CD4-positive, alpha-beta T cell (primary cell): Measurements from ENCODE around the gene SNAP29. TPM values are rescaled to one million over a fixed set of nuclear protein-coding genes. Genes with fewer than 3 reads are reported as not detected.
"Not testable (repeated sequence)": the region's sequence is repeated elsewhere in the genome, so short reads cannot be mapped to it uniquely, and the experiment has no call there.

Source experiments
- ATAC-seq: fragments of 200-7000 bp; cut with Tn5 transposase; one replicate; pipeline ENCODE4 v1.10.0; 2022; ENCODE audit warnings: mild to moderate bottlenecking; ENCODE audit not compliant: poor library complexity
- CTCF ChIA-PET: fragments of 350-600 bp; sonication (Branson Sonifier 250); formaldehyde crosslinking; loops from one replicate; lab custom pipeline; 2021; ENCODE audit warnings: antibody characterized with exemption, inconsistent platforms; lab: Charles Lee
- POLR2A ChIA-PET: fragments of 350-600 bp; sonication (Branson Sonifier 250); formaldehyde crosslinking; loops from one replicate; lab custom pipeline; 2021; ENCODE audit warnings: antibody characterized with exemption, inconsistent platforms; lab: Charles Lee
- DNase-seq, 14 experiments: peaks; one replicate each; pipeline ENCODE4 v3.0.0-alpha.2; 2013 to 2020; ENCODE audit warnings: mixed read lengths in 2 of 14
- H3K27ac ChIP-seq, 2 donors: one replicate each; pipeline versions ENCODE4 v1.5.1 to v1.7.0; 2013; ENCODE audit warnings: low read length in 2 of 2, low read depth in 1 of 2, mild to moderate bottlenecking in 1 of 2
- H3K27me3 ChIP-seq, 2 experiments: 1 replicate in 1 of 2; 2 replicates in 1 of 2; pipeline versions ENCODE4 v1.6.1 to v1.7.0; 2013; ENCODE audit warnings: low read length in 2 of 2, control low read depth in 1 of 2, mild to moderate bottlenecking in 1 of 2, moderate library complexity in 1 of 2; ENCODE audit not compliant: insufficient read depth in 2 of 2, control insufficient read depth in 1 of 2
- H3K36me3 ChIP-seq: one replicate; pipeline ENCODE4 v1.6.1; 2013; ENCODE audit warnings: low read length, control low read depth; ENCODE audit not compliant: insufficient read depth
- H3K4me1 ChIP-seq: one replicate; pipeline ENCODE4 v1.6.1; 2013; ENCODE audit warnings: low read length, control low read depth; ENCODE audit not compliant: insufficient read depth
- H3K4me3 ChIP-seq: one replicate; pipeline ENCODE4 v1.5.1; 2013; ENCODE audit warnings: mild to moderate bottlenecking, low read length, moderate library complexity
- H3K9me3 ChIP-seq, 2 experiments: 1 replicate in 1 of 2; 2 replicates in 1 of 2; pipeline versions ENCODE4 v1.6.1 to v1.7.0; 2013; ENCODE audit warnings: low read length in 2 of 2, mild to moderate bottlenecking in 2 of 2, control low read depth in 1 of 2, moderate library complexity in 1 of 2; ENCODE audit not compliant: control insufficient read depth in 1 of 2, insufficient read depth in 1 of 2
- H3K27ac Mint-ChIP-seq: one replicate; pipeline ENCODE4 v1.8.0; 2020; ENCODE audit warnings: mixed read lengths
- H3K27me3 Mint-ChIP-seq: one replicate; pipeline ENCODE4 v1.8.0; 2021; ENCODE audit warnings: mixed read lengths
- H3K36me3 Mint-ChIP-seq: one replicate; pipeline ENCODE4 v1.8.0; 2021; ENCODE audit warnings: low read depth, mixed read lengths
- H3K4me1 Mint-ChIP-seq: one replicate; pipeline ENCODE4 v1.8.0; 2021; ENCODE audit warnings: low read depth, mixed read lengths
- H3K4me3 Mint-ChIP-seq: one replicate; pipeline ENCODE4 v1.8.0; 2020; ENCODE audit warnings: mild to moderate bottlenecking, mixed read lengths
- H3K9me3 Mint-ChIP-seq: one replicate; pipeline ENCODE4 v1.8.0; 2020; ENCODE audit warnings: mixed read lengths
- CTCF ChIP-seq: fragments of 200-600 bp; IDR thresholded peaks from one replicate; pipeline ENCODE4 v1.8.0; 2022; ENCODE audit warnings: antibody characterized with exemption, mild to moderate bottlenecking
- intact Hi-C, 2 experiments: fragments of 100-400 bp; cut with DNase I in 1 of 2; cut with micrococcal nuclease in 1 of 2; formaldehyde crosslinking; loops; one replicate each; pipeline versions ENCODE4 v1.15.1 to v1.9.0; 2023 to 2025; cut with DNase I, micrococcal nuclease
- total RNA-seq, 174 experiments: library from RNA in 2 of 174; stranded (reverse) in 2 of 174; gene quantifications; one replicate each; pipeline ENCODE4 v1.2.3 and lab custom pipeline; 2021 to 2026

The SNAP29 gene
- total RNA-seq, 2 experiments from 2014 or later = 13.7 to 15.1 TPM

GRCh38 chr22:20906387-20906767 is 47.6 kb downstream of the SNAP29 start:
- Histone ChIP-seq H3K9me3 (no peaks in the 10 kb centered on the region), H3K27ac (no peak overlapping the region), H3K4me1 (no peaks in the 10 kb centered on the region), H3K36me3 (no peaks in the 10 kb centered on the region), H3K27me3 (no peaks in the 10 kb centered on the region), H3K4me3 (no peak overlapping the region)
- CTCF ChIA-PET = no interaction called here
- intact Hi-C loops = no loop called here
- Mint-ChIP-seq H3K9me3 (no peaks in the 10 kb centered on the region), H3K4me1 (no peaks in the 10 kb centered on the region), H3K27me3 (no peaks in the 10 kb centered on the region), H3K4me3 (no peak overlapping the region), H3K27ac (no peak overlapping the region), H3K36me3 (no peaks in the 10 kb centered on the region)
- ATAC-seq (no peak), DNase-seq (no peak)
- POLR2A ChIA-PET = no interaction called here
- no peak for TF ChIP-seq CTCF

GRCh38 chr22:20908717-20909116 is 49.9 kb downstream of the SNAP29 start:
- H3K4me1 ChIP-seq, CTCF ChIA-PET, H3K4me3 Mint-ChIP-seq, H3K9me3 ChIP-seq, H3K36me3 Mint-ChIP-seq, ATAC-seq, H3K27ac Mint-ChIP-seq, H3K4me3 ChIP-seq, H3K27ac ChIP-seq, H3K27me3 Mint-ChIP-seq, H3K36me3 ChIP-seq, DNase-seq, intact Hi-C loops, H3K4me1 Mint-ChIP-seq, POLR2A ChIA-PET, H3K27me3 ChIP-seq, H3K9me3 Mint-ChIP-seq: not testable (repeated sequence)

GRCh38 chr22:20909543-20910303 is 50.9 kb downstream of the SNAP29 start:
- Histone ChIP-seq H3K4me1 (no peaks in the 10 kb centered on the region), H3K27me3 (no peaks in the 10 kb centered on the region), H3K9me3 (no peaks in the 10 kb centered on the region), H3K4me3 (no peak overlapping the region), H3K36me3 (no peaks in the 10 kb centered on the region), H3K27ac (no peak overlapping the region)
- peaks cover 4% of the 10 kb centered on the region for H3K4me1 Mint-ChIP-seq
- POLR2A ChIA-PET = interaction anchor here (0.6 to 0.7 kb wide), 2 partner anchors 1040 to 1430 kb away, joined by 3 read pairs; partner anchors contain the start of gene CDC45
- H3K27me3 Mint-ChIP-seq = no peaks in the 10 kb centered on the region
- ATAC-seq (no peak), DNase-seq (no peak)
- CTCF ChIA-PET = no interaction called here
- intact Hi-C loops = loop anchor here in 1 of 2 experiments (2.0 kb wide), 1 partner anchor 25 kb away; no protein-coding TSS in a partner anchor
- no peaks in the 10 kb centered on the region for H3K9me3 Mint-ChIP-seq
- H3K27ac Mint-ChIP-seq = no peak overlapping the region
- no peaks in the 10 kb centered on the region for H3K36me3 Mint-ChIP-seq
- no peak for TF ChIP-seq CTCF
- H3K4me3 Mint-ChIP-seq = no peak overlapping the region

- no peak overlapping the region for H3K27ac Mint-ChIP-seq
- Histone ChIP-seq H3K4me1 (peaks cover 8% of the 10 kb centered on the region), H3K36me3 (no peaks in the 10 kb centered on the region), H3K9me3 (no peaks in the 10 kb centered on the region), H3K4me3 (no peak overlapping the region), H3K27me3 (no peaks in the 10 kb centered on the region), H3K27ac (no peak overlapping the region)
- no peak for TF ChIP-seq CTCF
- peaks cover 10% of the 10 kb centered on the region for H3K4me1 Mint-ChIP-seq
- ChIA-PET POLR2A (no interaction called here), CTCF (no interaction called here)
- ATAC-seq (no peak), DNase-seq (no peak)
- no peaks in the 10 kb centered on the region for H3K9me3 Mint-ChIP-seq
- no peak overlapping the region for H3K4me3 Mint-ChIP-seq
- no peaks in the 10 kb centered on the region for H3K27me3 Mint-ChIP-seq
- intact Hi-C loops = no loop called here
- no peaks in the 10 kb centered on the region for H3K36me3 Mint-ChIP-seq
These were observed 53.7 kb downstream of the SNAP29 start for GRCh38 chr22:20912494-20912893.
